ENCODE data around the gene FUT2. TPM values are rescaled to one million over a fixed set of nuclear protein-coding genes. Genes with fewer than 3 reads are reported as not detected.
"Not testable (repeated sequence)": the region's sequence is repeated elsewhere in the genome, so short reads cannot be mapped to it uniquely, and the experiment has no call there.

Gene FUT2
- not detected in 2 replicates for total RNA-seq (2014; rRNA removed; shearing (Covaris generic))
- polyA plus RNA-seq (2015; cell fraction: cytosol; rRNA removed): not detected in 2 replicates
- polyA plus RNA-seq (2015; cell fraction: nucleus; rRNA removed): not detected in 2 replicates

DNA sequence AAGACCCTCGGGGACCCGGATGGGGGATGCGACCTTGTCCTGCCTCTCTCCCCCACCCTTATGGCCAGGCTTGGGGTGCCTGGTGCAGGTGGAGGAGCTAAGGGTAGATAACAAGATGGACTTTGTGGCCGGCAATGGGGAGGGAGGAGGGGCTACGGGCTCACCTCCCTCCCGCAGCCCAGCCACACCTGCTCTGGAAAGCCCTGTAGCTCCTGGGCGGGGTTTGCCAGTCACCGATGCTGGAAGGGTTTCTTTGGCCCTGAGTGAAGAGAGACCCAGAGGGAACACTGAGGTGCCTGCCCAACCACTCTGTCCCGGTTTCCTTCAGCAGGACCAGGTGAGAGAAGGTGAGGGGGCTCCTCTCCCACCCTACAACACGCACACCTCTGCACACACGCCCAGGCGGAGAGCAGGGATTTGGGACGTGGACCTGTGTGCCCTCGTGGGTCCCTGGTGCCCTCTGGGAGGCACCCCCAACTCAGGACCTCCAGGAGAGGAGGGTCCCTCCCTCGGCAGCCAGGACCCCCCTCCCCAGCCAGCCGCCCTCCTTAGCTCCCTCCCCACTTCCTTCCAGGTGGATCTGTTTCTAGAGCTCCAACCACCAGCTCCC, at the start of gene FUT2:
Gene FUT2, plus strand, starts transcription at position 229 of the 610 bp plus-strand sequence. CDS start 6,986 bp downstream, outside the sequence.
- no peak for DNase-seq (ENCODE audit: low read depth)

DNA sequence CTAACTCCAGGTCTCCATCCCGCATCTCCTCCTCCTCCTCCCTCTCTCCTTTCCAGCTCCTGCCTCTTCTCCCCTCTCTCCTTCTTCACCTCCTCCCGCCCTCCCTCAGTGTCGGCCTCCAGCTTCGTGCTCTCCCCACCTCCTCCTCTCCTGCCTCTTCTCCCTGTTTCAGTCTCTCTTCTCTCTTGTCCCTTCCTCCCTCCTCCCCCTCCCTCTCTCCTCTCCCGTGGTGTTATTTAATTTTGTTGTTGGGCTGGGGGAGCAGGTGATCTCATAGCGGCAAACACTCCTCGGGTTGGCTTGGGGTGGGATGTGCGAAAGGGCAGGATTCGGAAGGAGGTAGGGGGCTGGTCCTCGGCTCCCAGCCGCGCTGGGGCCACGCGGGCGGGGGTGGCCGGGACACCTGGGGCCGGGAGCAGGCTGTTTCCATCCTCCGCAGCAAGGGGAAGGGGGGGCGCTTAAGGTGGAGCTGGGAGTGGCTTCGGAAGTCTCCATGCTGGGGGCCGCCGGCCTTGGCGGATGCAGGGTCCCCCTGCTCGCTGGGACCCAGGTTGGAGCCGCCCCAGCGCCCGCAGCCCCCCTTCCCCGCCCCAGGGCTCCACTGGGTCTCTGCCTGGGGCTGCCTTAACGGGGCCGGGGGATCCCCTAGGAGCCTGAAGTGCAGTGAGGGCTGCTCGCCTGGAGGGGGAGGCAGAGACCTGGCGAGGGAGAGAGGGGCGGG, 49.6 kb upstream of the FUT2 start, which contains the start of gene CA11:
Gene CA11, minus strand, starts transcription at position 187 of the 721 bp plus-strand sequence. CDS start 555 bp downstream, outside the sequence.
- DNase-seq (ENCODE audit: low read depth): peak; percentile 65

DNA sequence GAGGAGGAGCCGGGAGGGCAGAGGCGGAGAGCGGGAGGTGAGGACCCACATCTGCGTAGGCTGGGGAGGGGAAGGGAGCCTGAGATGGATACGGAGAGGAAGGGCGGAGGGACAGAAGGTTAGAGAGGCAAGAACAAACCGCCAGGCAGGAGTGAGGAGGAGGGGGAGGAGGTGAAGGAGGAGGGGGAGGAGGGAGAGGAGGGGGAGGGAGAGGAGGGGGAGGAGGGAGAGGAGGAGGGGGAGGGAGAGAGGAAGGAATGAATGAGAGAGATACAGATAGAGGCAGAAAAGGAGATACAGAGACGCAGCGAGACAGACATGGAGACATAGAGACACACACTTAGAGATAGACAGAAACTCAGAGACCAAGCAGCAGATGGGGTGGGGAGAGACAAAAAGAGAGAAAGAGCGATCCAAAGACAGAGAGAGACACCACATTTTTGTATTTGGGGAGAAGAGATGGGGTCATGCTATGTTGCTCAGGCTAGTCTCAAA, 49.0 kb upstream of the FUT2 start:
- DNase-seq (ENCODE audit: low read depth): no peak

DNA sequence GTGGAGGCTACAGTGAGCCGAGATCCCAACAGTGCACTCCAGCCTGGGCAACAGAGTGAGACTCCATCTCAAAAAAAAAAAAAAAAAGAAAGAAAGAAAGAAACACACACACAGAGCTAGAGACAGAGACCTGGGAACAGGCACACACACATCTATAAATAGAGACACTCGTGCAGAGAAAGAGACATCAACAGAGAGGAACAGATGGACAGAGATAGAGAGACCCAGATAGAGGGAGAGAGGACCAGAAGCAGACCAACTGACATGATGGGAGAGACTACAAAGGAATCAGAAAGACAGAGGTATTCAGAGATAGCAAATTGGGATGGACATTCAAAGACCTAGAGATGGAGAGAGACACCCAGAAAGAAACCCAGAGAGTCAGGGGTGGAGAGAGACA, 47.6 kb upstream of the FUT2 start:
- DNase-seq (ENCODE audit: low read depth): no peak

DNA sequence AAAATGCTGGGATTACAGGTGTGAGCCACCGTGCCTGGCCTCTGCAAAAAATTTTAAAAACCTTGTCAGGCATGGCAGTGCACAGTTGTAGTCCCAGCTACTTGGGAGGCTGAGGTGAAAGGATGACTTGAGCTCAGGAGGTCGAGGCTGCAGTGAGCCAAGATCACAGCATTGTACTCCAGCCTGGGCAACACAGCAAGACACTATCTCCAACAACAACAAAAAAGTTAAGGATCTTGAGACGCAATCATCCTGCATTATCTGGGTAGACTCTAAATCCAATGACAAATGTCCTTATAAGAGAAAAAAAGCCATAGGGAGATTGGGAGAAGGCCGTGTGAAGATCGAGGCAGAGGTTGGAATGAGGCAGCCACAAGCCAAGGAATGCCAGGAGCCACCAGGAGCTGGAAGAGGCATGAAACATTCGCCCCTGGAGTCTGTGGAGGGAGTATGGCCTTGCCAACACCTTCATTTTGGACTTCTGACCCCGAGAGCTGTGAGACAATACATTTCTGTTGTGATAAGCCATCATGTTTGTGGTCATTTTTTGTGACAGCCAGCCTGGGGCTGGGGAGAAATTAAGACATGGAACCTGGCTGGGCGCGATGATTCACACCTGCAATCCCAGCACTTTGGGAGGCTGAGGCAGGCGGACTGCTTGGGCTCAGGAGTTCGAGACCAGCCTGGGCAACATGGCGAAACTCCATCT, 44.6 kb upstream of the FUT2 start:
- no peak for DNase-seq (ENCODE audit: low read depth)

DNA sequence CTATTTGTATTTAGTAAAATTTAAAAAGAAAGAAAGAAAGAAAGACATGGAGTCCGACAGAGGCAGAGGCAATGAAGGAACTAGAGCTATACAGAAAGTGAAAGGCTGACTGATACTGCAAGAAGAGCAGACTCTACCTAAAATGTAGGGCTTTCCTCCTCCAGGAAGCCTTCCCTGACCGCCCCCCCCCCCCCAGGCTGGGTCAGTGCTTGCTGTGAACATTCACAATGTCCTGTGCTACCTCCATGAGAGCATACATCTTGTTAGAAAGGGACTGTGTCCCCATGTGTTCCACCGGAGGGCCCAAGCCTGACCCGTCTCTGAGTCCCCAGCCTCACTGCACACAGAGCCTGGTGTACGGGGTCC, 44.1 kb upstream of the FUT2 start:
- DNase-seq (ENCODE audit: low read depth): no peak

DNA sequence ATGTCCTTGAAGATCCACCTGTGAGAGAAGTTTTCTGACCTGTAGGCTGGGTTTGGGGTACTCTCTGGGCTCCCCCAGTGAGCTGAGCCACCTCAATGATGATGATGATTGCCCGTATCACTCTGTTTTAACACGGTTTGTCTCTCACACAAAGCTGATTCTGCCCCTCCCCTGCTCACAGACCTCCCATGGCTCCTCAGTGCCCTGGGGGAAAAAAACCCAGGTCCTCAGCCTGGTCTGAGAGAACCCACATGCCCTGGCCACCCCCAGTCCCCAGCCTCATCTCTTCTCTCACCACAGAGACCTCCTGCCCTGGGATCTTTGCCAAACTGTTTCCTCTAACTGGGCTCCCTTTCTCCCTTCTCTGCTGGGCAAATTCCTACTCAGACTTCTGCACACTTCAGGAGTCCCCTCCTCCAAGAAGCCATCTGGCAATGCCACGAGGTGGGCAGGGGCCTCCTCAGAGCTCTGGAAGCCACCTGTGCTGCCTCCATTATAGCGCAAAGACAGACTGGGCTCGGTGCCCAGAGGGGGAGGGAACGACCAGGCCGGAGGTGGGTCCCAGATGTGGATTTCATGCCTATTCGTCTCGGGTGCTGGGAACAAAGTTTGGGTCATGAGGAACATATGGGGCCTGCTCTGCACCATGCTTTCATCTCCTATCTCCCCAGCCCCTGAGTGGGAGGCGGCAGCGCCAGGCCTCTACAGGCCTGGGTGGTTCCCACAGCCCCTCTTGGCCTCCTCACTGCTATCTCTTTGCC, 41.3 kb upstream of the FUT2 start:
- DNase-seq (ENCODE audit: low read depth): no peak

DNA sequence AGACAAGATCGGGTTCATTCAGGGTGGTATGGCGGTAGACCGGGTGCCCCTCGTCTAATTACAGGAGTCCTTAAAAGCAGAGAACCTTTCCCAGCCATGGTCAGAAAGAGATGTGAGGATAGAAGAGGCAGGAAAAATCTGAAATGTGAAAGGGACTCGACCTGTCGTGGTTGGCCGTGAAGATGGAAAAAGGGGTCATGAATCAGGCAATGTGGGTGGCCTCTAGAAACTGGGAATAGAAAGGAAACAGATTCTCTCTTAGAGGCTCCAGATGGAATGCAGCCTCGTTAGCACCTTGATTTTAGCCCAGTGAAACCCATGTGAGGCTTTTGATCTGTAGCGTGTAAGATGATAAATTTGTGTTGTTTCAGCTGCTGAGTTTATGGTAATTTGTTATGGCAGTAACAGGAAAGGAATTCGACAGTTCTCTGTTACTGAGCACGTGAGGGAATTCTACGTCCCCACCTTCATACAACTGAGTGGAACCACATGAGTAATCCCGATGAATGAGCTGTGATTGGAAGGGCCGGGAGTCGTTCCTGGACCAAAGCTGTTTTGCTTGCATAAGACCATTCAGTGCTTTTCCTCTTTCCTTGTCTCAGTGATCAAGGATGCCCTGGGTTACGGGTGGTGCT, 38.8 kb upstream of the FUT2 start:
- peak; percentile 75 for DNase-seq (ENCODE audit: low read depth)

DNA sequence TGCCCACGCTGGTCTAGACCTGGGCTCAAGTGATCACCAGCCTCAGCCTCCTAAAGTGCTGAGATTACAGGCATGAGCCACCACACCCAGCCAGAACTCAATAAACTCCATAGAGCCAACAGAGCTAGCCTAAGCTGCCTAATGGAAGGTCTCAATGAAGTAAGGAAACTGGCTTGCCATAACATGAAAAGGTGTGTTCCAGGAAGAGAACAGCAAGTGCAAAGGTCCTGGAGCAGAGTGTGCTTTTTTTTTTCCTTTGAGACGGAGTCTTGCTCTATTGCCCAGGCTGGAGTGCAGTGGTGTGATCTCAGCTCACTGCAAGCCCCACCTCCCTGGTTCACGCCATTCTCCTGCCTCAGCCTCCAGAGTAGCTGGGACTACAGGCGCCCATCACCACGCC, 37.9 kb upstream of the FUT2 start:
- not testable (repeated sequence) for DNase-seq (ENCODE audit: low read depth)

DNA sequence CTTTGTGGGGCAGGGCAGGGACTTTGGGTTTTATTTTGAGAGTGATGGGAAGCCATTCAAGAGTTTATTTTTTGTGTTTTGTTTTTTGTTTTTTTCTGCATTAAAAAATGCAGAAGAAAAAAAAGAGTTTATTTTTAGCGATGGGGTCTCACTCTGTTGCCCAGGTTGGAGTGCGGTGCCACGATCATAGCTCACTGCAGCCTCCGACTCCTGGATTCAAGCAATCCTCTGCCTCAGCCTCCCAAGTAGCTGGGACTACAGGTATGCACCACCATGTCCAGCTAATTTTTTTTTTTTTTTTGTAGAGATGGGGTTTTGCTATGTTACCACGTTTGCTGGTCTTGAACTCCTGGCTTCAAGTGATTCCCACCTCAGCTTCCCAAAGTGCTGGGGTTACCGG, 37.3 kb upstream of the FUT2 start:
- no peak for DNase-seq (ENCODE audit: low read depth)

DNA sequence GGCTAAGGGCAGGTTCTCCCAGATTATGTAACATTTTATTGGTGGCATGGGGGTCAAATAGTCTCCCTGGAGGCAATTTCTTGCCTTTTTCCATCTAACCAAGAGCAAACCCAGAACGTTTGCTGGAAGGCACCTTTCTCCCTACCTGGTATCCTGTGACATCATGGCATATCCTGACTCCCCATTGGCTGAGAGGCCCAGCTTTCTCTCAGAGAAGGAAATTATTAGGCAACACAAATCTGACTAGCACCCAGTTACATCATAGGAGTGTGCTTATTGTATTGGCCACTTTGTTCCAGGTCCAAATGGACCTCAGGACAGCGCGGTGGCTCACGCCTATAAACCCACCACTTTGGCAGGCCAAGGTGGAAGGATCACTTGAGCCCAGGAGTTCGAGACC, 36.0 kb upstream of the FUT2 start:
- no peak for DNase-seq (ENCODE audit: low read depth)

DNA sequence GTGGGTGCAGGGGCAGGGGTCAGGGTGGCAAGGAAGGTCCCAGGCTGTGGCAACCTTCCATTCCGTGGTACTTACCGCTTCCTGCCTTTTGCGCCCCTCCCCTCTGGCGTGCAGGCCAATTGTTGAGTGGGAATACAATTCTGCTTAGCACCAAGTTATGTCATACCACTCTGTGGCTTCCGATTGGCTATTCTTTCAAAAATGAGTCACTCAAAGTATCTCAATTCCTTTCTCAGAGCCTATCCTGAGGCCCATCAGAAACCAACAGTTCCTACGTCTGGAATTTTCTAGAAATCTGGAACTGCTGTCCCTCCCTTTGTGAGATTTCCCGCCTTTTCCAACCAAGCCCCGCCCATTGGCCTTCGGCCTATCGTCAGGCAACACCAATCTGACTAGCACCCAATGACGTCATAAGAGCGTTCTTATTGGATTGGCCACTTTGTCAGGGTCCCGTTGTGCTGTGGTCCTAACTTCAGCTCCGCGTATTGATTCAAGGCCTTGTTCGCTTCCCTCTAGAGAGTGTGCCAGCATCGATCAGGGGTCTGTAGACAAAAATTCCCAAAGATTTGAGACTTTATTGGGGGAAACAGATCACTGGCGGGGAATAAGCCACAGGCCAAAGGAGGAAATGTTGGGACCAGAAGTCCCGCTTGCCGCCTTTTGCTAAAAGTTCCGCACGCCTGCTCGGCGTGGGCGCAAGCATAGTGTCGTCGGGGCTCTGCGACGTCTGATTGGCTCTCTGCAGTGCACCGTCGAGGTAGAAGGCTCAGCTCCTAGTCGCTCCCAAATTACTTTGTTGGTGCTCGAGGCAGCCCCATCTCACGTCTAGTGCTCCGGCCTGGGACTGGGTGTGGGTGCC, 34.7 kb upstream of the FUT2 start:
- peak; percentile 85 for DNase-seq (ENCODE audit: low read depth)

DNA sequence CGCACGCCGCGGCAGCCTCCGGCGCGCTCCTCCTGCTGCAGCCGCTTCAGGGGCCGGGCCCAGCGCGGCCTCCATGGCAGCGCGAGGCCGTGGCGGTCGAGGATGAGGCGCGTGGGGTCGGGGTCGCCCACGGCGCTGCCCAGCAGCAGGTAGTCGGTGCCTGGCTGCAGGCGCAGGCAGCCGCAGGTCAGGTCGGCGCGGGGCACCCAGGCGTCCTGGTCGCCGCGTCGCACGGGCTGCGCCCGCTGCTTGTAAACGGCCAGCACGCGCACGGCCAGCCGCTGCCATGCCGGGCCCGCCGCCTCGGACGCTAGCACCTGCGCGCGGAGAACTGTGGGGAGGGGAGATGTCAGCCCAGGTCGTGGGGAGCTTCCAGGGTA, 34.1 kb upstream of the FUT2 start:
- DNase-seq (ENCODE audit: low read depth): no peak

DNA sequence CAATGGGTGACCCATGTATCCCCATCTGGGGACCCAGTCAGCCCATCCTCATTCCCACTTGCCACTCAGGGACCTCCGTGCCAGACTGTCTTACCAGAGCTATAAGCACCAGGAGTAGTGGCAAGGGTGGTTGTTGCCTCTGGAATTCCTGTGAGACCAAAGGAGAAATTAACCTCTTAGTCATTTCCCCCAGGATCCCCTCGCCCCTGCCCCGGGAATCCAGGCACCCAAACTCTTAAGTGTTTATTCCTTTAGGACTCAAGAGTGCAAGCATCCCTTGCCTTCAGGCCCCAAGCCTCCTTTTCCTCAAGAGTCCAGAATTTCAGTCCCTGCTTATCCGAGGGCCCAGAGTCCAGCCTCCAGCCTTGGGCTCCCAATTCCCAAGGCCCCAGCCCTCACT, 32.1 kb upstream of the FUT2 start:
- DNase-seq (ENCODE audit: low read depth): no peak

DNA sequence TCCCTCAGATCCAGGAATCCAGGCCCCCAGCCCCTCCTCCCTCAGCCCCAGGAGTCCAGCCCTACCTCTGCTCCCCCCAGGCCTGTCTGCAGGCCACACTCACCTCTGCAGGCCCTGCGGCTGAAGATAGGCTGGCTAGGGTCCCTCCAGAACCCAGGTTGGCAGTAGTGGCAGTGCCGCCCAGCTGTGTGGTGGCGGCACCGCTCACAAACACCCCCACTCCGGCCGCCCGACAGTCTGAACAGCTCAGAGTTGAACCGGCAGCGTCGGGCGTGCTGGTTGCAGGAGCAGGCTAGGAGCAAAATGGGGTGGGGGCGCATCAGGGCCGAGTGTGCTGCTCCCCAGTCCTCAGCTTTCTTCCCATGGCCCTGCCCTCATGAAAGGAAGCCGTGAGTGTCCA, 31.3 kb upstream of the FUT2 start:
- DNase-seq (ENCODE audit: low read depth): no peak

DNA sequence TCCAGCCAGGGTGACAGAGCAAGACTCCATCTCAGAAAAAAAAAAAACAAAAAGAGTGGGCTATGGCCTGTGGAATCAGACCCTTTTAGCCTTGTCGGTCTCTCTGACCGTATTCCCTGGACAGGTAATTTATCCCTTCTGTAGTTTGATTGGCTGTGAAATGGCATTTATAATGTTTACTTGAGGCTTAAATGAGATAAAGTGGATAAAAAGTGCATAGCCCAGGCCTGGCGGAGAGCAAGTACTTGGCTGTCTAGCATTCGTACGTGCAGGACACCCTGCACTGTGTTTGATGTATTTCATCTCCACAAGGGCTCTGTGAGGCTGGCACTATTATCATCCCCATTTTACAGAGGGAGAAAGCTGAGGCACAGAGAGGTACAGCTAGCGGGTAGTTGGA, 30.0 kb upstream of the FUT2 start:
- DNase-seq (ENCODE audit: low read depth): no peak

DNA sequence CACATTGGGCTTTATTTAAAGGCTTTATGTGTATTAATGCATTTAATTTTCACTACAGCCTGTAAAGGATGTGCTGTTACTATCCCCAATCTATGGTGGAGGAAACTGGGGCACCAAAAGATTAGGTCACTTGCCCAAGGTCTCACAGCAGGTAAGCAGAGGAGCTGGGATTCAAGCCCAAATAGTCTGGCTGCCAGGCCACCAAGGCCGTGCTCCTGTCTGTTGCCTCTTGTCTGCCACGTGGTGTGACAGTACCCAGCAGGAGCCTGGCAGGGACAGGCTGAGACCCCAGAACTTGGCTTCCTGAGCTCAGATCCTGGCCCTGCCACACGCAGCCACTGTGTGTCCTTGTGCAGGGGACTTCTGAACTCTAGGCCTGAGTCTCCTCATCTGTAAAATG, 27.4 kb upstream of the FUT2 start:
- DNase-seq (ENCODE audit: low read depth): no peak

DNA sequence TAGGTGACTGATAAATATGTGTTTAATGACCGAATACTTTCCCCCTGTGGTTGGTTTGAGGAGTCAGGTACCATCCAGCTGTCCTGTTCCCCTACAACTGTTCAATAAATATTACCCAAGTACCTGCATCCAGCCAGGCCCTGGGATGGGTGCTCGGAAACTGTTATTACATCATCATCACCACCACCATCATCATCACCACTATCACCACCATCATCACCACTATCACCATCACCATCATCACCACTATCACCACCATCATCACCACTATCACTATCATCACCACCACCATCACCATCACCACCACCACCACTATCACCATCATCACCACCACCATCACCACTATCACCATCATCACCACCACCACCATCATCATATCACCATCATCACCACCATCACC, 27.0 kb upstream of the FUT2 start:
- no peak for DNase-seq (ENCODE audit: low read depth)

DNA sequence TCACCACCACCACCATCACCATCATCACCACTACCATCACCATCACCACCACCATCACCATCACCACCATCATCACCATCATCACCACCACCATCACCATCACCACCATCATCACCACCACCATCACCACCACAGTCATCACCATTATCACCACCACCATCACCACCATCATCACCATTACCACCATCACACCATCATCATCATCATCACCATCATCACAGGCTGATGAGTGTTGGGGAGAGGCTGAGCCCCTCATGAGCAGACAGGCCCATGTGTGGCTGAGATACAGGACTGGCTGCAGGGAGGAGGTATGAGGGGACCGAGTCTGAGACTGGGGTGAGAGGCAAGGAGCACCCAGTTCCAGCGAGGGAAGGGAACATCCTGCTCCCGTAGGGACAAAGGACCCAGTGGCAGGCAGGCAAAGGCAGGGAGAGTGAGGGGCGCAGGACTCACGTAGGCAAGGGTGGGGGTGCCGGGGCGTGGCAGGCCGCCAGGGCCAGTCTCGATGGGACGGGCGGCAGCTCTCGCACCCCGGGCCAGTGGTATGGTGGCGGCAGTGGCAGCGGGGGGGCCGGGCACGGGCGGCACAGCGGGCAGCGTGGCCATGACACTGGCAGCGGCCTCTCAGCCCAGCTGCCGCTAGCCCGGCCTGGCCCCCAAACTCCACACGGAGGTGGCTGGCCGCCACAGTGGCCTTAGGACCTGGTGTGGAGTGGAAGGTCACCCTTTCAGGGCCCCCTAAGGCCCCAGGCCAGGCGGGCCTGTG, 25.7 kb upstream of the FUT2 start:
- DNase-seq (ENCODE audit: low read depth): no peak

Data from HT1080 (cell line).